ENCODE results near the gene HYAL2.

The HYAL2 gene, protein sequence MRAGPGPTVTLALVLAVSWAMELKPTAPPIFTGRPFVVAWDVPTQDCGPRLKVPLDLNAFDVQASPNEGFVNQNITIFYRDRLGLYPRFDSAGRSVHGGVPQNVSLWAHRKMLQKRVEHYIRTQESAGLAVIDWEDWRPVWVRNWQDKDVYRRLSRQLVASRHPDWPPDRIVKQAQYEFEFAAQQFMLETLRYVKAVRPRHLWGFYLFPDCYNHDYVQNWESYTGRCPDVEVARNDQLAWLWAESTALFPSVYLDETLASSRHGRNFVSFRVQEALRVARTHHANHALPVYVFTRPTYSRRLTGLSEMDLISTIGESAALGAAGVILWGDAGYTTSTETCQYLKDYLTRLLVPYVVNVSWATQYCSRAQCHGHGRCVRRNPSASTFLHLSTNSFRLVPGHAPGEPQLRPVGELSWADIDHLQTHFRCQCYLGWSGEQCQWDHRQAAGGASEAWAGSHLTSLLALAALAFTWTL

DNA sequence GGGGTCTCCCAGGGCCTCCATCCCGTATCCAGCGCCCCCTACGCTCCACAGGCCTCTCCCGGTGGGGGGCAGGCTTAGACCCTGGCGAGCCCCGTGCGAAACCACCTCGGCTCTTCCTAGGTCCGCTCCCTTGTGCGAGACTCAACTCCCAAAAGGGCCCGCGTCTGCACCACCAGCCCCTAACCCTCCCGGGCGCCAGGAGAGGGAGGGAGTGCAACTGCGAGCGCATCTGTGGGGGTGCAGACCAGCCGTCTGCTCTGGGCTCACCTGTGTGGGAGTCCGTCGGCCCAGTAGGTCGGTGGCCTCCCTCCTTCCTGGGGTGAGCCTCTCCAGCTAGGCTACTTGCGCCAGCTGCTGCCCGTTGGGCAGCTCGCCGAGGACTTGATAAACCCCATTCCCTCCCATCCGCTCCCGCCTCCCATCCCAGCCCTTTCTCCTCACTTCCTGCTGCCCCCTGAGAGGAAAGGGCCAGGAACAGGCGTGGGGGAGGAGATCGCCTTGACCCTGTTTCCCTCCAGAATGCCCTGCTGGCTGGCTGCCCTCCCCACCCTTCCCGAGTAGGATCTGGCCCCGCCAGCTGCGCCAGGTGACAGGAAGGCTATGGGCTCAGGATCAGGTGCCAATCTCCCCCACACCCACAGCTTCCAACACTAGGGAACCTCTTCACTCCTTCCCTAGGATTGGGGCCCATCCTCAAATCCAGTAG lies at the start of gene HYAL2:
TSS of gene HYAL2 (minus strand) at position 360 of the 706 bp plus-strand sequence. CDS start 2,256 bp downstream, outside the sequence.
- Mint-ChIP-seq H3K9me3 (no peaks in the 10 kb centered on the region), H3K4me1 (peaks cover 56% of the 10 kb centered on the region), H3K27me3 (ENCODE audit: low read depth, poor library complexity) (peaks cover 9% of the 10 kb centered on the region), H3K27ac (peak within 1 kb of the TSS; percentile 100), H3K4me3 (peak within 1 kb of the TSS; percentile 84), H3K36me3 (ENCODE audit: low read depth) (peaks cover 16% of the 10 kb centered on the region)
- TF ChIP-seq, protein P1, sequence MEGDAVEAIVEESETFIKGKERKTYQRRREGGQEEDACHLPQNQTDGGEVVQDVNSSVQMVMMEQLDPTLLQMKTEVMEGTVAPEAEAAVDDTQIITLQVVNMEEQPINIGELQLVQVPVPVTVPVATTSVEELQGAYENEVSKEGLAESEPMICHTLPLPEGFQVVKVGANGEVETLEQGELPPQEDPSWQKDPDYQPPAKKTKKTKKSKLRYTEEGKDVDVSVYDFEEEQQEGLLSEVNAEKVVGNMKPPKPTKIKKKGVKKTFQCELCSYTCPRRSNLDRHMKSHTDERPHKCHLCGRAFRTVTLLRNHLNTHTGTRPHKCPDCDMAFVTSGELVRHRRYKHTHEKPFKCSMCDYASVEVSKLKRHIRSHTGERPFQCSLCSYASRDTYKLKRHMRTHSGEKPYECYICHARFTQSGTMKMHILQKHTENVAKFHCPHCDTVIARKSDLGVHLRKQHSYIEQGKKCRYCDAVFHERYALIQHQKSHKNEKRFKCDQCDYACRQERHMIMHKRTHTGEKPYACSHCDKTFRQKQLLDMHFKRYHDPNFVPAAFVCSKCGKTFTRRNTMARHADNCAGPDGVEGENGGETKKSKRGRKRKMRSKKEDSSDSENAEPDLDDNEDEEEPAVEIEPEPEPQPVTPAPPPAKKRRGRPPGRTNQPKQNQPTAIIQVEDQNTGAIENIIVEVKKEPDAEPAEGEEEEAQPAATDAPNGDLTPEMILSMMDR (IDR thresholded peaks at IDR 0.05) = no peak
- no peak for DNase-seq

DNA sequence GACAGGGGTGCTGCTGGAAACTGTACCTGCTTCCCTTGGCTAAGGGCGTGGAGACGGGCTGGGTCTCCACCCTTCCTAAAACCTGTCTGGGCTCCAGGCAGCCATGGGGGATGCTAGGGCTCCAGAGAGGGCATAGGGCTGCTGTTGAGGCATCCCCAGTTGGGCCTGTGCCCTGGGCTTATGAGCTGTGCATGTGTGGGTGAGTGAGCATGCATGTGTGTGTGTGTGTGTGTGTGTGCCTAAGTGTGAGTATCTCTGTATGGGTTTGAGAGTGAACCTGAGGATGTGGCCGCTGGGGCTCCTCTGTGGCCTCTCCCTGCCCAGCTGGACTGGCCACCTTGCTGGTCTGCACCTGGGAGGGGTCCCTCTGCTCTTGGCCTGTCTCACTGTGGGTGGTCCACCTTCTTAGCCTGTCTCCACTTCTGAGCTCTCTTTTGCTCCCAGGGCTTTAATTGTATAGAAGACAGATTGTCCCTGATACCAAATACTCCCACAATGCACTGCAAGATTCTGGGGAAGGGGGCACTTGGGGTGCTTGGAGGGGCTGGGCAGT lies 48.7 kb upstream of the HYAL2 start:
- Mint-ChIP-seq H3K4me3 (no peak overlapping the region), H3K27ac (no peak overlapping the region), H3K4me1 (peaks cover 54% of the 10 kb centered on the region), H3K36me3 (ENCODE audit: low read depth) (no peaks in the 10 kb centered on the region), H3K9me3 (no peaks in the 10 kb centered on the region), H3K27me3 (ENCODE audit: low read depth, poor library complexity) (peaks cover 10% of the 10 kb centered on the region)
- TF ChIP-seq, protein P1 (IDR thresholded peaks at IDR 0.05) = no peak
- DNase-seq = no peak

DNA sequence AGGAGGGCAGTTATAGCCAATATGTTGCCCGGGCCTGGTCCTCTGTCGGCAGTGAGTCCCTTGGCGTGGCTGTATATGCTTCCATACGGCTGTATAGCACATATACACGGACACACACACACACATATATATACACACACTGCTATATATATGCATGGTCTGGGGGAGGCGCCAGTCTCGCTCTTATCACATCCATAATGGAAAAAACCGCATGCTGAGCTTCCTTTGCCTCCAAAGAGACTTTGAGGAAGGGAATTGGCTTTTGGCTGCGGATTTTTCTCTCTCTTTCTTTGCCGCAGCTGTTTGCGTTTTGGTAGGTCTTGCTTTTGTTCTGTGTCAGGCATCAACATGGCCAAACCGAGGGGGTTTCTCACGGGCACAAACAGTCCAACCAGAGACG lies 48.0 kb upstream of the HYAL2 start:
- no peaks in the 10 kb centered on the region for H3K36me3 Mint-ChIP-seq (ENCODE audit: low read depth)
- no peak for DNase-seq
- H3K4me1 Mint-ChIP-seq = peaks cover 50% of the 10 kb centered on the region
- H3K27ac Mint-ChIP-seq = no peak overlapping the region
- no peak overlapping the region for H3K4me3 Mint-ChIP-seq
- peaks cover 15% of the 10 kb centered on the region for H3K27me3 Mint-ChIP-seq (ENCODE audit: low read depth, poor library complexity)
- TF ChIP-seq, protein P1 (IDR thresholded peaks at IDR 0.05) = no peak
- no peaks in the 10 kb centered on the region for H3K9me3 Mint-ChIP-seq

DNA sequence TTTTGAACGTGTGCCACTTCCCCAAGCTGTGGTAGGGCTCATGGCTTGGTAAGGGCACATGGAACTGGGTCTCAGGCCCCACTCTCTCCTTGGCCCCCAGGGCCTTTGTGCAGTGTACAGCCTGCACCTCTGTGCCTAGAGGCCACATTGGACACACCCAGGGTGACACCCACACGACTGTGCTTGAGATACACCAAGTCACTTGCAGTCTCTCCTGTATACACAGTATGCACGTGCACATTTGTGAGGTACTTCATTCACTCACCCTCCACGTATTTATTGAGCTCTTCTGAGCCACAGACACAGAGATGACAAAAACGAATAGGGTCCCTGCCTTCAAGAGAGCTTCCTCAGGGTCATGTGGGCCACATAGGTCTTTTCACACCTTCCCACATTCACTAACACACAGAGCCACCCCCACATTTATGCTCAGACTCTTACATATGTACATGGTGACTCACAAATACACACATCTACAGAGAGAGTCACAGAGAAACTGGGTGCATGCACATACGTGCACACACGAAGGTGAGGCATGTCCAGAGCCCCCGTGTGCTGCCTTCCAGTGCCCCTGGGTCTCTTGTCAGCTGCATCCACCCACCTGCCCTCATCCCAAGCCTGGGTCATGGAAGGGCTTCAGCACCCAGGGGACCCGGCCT lies 46.6 kb upstream of the HYAL2 start:
- peaks cover 20% of the 10 kb centered on the region for H3K27me3 Mint-ChIP-seq (ENCODE audit: low read depth, poor library complexity)
- TF ChIP-seq, protein P1 (IDR thresholded peaks at IDR 0.05) = no peak

DNA sequence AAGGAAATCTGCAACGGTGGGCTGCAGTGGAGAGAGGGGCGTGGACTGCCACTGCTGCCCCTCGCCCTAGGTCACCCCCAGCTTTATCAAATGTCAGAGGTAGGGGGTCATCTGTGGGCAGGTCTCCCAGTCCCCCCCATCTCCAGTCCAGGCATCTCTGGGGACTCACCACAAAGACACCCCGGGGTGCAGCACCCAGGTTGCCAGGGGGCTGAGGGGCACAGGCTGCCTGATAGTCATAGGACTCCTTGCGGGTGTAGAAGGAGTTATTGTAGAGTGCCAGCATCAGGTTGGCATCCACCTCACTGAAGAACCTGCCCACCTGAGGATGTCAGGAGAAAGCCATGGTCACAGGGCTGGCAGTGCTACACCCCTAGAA lies 43.3 kb upstream of the HYAL2 start:
- no peak for DNase-seq
- Mint-ChIP-seq H3K27ac (no peak overlapping the region), H3K27me3 (ENCODE audit: low read depth, poor library complexity) (peaks cover 29% of the 10 kb centered on the region), H3K4me3 (peak overlapping the region; percentile 80), H3K4me1 (peaks cover 15% of the 10 kb centered on the region), H3K36me3 (ENCODE audit: low read depth) (no peaks in the 10 kb centered on the region), H3K9me3 (no peaks in the 10 kb centered on the region)
- TF ChIP-seq, protein P1 (IDR thresholded peaks at IDR 0.05) = no peak

More for the DNA sequence above, 46.6 kb upstream of the HYAL2 start:
- H3K4me1 Mint-ChIP-seq = peaks cover 38% of the 10 kb centered on the region
- H3K36me3 Mint-ChIP-seq (ENCODE audit: low read depth) = no peaks in the 10 kb centered on the region
- H3K9me3 Mint-ChIP-seq = no peaks in the 10 kb centered on the region
- no peak overlapping the region for H3K4me3 Mint-ChIP-seq
- peak overlapping the region; percentile 57 for H3K27ac Mint-ChIP-seq
- no peak for DNase-seq

Measured in nephron progenitor cell (in vitro differentiated cells).